GM18511 (cell line): ENCODE data around the gene HMCN2.

Source experiments
- ATAC-seq: cut with Tn5 transposase; IDR thresholded peaks from one replicate; pipeline ENCODE4 v1.9.1; 2021; ENCODE audit warnings: mild to moderate bottlenecking, moderate library complexity; ENCODE audit not compliant: unreplicated experiment

The HMCN2 gene, protein sequence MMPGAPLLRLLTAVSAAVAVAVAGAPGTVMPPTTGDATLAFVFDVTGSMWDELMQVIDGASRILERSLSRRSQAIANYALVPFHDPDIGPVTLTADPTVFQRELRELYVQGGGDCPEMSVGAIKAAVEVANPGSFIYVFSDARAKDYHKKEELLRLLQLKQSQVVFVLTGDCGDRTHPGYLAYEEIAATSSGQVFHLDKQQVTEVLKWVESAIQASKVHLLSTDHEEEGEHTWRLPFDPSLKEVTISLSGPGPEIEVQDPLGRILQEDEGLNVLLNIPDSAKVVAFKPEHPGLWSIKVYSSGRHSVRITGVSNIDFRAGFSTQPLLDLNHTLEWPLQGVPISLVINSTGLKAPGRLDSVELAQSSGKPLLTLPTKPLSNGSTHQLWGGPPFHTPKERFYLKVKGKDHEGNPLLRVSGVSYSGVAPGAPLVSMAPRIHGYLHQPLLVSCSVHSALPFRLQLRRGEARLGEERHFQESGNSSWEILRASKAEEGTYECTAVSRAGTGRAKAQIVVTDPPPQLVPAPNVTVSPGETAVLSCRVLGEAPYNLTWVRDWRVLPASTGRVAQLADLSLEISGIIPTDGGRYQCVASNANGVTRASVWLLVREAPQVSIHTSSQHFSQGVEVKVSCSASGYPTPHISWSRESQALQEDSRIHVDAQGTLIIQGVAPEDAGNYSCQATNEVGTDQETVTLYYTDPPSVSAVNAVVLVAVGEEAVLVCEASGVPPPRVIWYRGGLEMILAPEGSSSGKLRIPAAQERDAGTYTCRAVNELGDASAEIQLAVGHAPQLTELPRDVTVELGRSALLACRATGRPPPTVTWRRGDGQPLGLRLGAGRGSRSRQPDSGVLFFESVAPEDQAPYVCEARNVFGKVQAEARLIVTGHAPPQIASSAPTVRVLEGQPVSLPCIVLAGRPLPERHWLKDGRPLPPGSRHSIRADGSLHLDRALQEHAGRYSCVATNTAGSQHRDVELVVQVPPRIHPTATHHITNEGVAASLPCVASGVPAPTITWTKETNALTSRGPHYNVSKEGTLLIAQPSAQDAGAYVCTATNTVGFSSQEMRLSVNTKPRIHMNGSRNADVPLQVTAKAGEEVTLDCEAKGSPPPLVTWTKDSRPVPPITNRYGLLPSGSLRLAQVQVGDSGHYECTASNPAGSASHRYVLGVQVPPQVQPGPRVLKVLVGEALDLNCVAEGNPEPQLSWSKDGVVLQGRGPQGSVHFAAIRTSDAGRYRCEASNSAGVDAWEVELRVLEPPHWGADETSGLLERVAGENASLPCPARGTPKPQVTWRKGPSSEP (N-terminal part only)

DNA sequence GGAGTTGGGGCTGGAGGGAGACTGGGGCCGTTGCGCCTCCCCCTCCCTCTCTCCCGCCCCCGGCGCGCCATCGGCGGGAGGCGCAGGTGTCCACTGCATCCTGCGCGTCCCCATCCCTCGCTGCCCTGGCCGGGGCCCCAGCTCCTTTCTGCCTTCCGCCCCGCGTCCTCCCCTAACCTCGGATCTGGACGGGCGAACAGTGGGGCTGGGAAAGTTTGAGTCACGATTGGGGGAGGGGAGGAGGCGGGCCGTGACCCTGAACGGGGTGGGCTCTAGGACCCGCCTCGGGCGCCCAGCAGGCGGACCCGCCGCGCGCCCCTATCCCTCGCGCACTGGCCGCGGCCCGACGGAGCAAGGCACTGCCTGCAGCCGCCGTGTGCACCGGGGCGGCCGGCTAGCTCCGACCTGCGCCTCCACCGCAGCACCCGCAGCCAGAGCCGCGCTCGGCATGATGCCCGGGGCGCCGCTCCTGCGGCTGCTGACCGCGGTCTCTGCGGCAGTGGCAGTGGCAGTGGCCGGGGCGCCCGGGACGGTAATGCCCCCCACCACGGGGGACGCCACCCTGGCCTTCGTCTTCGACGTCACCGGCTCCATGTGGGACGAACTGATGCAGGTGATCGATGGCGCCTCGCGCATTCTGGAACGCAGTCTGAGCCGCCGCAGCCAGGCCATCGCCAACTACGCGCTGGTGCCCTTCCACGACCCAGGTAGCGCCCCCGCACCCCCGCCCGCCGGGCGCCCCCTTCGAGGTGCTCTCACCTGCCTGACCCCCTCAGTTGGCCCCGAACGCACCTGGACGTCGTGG is at the start of gene HMCN2:
TSS of gene HMCN2 (plus strand) at position 330 of the 805 bp plus-strand sequence. CDS start at position 449, 119 bp downstream.
- ATAC-seq = no peak

DNA sequence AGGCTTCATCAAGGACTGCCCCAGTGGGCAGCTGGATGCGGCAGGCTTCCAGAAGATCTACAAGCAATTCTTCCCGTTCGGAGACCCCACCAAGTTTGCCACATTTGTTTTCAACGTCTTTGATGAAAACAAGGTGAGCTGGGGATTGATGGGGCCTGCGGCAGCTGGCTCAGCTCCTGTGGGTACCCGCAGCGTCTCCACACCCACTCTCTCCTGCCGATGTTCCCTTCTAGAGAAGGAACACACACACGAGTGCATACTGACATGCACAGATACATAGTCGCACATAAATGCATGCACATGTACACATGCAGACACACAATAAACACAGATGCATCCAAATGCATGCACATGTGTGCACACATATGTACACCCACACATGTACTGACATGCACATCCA is 47.7 kb upstream of the HMCN2 start:
- ATAC-seq = no peak

DNA sequence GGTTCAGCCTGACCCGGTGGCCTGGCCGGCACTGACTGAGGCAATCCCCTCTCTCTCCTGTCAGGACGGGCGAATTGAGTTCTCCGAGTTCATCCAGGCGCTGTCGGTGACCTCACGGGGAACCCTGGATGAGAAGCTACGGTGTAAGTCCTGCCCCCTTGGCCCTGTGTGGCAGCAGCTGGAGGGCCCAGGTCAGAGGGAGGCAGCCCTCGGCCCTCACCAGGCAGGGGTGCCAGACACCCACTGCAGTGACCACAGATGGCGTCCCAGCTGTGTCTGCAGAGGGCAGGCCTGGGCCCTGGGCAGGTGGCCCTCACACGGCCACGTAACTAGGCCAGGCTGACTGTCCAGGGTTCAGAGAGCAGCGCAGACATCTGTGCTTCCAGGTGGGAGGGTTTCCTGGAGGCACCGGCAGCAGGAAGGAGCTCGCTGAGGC is 45.9 kb upstream of the HMCN2 start:
- ATAC-seq = no peak

DNA sequence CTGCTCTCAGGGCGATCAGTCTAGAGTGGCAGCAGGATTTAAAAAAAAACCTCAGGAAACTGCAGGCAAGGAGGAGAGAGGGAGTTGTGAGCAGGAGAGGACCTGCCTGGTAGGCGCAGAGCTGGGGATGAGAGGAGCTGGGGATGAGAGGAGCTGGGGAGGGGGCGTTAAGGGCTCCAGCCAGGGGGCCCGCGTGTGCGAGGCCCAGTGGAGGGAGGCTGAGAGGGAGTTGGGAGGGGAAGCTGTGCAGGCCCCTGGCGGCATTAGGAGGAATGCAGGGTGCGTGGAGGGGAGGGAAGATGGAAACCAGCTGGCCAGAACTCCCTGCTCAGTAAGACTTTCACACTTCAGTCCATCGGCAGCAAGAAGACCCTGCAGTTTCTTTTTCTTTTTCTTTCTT is 45.2 kb upstream of the HMCN2 start:
- no peak for ATAC-seq

DNA sequence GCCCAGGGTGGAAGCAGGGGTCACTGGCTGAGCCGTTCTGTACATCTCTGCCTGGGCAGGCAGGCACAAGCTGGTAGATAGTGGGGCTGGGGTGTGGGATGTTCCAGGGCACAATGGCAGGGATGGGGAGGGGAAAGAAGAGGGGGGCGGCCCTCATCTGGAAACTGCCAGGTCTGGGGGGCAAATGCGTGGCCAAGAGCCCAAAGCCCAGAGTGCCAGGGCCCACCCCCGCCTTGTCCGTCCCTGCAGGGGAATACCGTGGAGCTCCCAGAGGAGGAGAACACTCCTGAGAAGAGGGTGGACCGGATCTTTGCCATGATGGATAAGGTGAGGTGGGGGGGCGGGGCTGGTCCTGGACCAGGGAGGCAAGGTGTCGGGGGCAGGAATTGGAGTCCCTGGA is 42.7 kb upstream of the HMCN2 start:
- ATAC-seq = no peak

DNA sequence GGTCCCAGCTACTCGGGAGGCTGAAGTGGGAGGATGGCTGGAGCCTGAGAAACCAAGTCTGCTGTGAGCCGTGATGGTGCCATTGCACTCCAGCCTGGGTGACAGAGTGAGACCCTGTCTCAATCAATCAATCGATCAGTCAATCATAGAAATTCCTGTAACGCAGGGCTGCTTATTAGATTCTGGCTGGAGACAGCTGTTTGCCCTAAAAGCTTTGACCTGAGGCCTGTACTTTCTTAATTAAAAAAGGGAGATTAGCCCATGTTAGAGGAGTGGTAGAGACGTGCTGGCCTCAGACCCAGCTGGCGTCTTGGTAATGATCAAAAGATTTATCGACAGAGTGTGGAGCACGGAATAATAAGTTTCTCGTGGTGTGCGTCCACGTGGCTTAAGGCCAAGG is 40.5 kb upstream of the HMCN2 start:
- no peak for ATAC-seq

DNA sequence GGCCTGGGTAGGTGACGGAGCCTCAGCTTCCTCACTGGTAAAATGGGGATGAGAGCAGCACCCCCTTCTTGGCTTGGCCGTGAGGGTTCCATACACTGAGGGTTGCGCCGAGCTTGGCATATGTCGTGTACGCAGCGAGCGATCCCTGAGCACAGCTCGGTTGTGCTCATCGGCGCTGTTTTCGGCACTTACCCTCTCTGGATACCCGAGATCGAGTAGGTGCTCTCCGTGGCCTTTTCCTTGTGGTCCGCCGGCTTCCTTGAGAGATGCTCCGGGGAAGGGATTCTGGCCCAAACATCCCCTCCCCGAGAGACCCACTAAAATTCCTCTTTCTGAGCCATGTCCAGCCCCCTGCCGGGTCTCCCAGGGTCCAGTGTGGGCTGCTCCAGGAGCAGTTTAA is 40.0 kb upstream of the HMCN2 start:
- ATAC-seq = no peak

DNA sequence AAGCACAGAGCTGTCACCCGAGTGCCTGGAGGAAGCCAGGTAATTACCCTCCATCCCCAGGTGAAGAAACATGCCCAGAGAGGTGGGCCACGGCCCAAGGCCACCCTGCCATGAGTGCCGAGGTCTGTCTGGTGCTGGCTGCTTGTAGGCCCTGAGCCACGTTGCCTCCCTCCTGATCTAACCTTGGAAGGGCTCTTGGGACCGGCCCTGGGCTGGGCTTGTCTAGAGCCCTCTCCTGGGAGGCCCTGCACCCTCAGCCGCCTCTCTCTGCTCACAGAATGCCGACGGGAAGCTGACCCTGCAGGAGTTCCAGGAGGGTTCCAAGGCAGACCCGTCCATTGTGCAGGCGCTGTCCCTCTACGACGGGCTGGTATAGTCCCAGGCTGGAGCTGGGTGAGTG is 39.4 kb upstream of the HMCN2 start:
- no peak for ATAC-seq

DNA sequence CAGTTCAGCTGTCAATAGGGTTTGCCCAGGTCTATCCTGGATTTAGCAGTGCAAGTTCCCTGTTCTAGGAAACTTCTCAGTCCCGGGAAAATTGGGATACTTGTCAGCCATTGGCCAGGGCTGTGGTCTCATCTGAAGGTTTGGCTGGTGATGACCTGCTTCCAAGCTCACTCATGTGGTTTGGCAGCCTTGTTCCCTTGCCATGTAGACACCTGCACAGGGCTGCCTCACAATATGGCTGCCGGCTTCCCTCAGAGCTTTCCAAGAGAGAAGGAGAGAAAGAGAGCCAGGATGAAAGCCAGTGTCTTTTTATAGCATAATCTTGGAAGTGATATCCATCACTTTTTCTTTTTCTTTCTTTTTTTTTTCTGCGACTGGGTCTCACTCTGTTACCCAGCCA is 37.7 kb upstream of the HMCN2 start:
- no peak for ATAC-seq

DNA sequence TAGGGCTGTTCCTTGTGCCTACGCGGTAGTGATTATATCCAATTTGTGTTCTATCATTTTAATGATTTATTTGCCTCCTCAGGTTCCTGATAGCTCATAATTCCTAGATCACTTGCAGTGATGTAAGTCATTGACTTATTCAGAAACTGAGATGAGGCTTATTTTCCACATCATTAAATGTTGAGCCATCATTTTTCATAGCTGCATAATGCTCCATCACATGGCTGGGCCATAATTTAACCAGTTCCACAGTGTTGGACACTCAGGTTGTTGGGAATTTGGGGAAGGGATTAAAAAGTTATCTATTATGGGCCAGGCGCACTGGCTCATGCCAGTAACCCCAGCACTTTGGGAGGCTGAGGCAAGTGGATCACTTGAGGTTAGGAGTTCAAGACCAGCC is 35.8 kb upstream of the HMCN2 start:
- no peak for ATAC-seq

DNA sequence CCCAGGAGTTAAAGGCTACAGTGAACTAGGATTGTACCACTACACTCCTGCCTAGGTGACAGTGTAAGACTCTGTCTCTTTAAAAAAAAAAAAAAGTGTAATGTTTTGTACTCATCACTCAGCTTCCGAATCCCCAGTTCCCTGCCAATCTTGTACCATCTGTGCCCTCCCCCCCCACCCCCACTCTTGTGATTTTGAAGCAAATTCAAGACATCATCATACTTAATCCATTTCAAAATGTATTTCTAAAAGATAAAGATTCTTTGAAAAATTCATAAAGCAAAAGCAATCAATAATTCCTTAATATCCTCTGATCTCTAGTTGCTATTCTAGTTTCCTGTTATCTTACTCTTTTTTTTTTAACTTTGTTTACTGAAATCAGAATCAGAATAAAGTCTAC is 34.9 kb upstream of the HMCN2 start:
- ATAC-seq = no peak

DNA sequence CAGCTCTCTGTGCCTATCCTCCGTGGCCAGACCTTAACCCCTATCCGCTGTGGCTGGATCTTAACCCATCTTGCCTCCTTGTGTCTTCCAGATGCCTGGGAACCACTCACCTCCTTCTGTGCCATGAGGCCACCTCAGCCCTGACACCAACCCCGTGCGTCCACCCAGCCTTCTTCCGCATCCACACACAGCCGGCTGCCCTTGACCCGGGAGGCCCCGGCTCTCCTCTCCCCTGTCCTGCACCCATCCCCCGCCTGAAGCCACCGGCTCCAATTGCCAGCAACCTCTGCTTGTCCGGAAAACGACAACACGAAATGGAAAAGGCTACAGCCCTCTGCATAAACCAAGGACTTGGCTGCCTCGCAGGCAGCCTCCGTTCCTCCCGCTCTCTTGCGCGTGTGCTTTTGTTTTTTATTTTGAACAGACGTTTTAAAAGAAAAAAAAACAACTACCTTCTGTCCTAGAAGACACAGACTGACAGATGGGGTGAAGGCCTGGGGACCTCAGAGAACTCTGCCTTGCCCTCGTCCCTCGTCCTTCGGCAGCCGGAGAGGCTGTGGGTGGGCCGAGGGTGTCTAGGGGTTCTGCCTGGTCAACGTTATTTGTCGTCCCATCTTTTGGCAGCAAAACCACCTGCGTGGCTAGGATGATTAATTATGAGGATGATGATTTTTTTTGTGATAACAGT is 32.5 kb upstream of the HMCN2 start:
- no peak for ATAC-seq

DNA sequence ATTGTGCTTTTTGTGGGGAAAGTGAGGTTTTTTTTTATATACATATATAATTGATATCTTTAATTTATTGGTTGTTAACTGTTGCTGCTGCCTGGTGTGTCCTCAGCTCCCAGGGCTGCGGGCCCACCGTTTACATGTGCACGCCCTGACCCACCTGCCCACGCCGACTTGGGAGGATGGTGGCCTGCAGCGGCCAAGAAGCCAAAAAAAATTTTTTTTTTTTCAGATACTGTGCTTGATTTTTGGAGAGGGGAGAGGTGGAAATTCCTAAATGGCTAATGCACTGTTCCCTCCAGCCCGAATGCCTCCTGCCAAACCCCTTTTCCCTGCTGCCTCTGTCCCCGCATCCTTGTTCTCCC is 32.0 kb upstream of the HMCN2 start:
- ATAC-seq = no peak

DNA sequence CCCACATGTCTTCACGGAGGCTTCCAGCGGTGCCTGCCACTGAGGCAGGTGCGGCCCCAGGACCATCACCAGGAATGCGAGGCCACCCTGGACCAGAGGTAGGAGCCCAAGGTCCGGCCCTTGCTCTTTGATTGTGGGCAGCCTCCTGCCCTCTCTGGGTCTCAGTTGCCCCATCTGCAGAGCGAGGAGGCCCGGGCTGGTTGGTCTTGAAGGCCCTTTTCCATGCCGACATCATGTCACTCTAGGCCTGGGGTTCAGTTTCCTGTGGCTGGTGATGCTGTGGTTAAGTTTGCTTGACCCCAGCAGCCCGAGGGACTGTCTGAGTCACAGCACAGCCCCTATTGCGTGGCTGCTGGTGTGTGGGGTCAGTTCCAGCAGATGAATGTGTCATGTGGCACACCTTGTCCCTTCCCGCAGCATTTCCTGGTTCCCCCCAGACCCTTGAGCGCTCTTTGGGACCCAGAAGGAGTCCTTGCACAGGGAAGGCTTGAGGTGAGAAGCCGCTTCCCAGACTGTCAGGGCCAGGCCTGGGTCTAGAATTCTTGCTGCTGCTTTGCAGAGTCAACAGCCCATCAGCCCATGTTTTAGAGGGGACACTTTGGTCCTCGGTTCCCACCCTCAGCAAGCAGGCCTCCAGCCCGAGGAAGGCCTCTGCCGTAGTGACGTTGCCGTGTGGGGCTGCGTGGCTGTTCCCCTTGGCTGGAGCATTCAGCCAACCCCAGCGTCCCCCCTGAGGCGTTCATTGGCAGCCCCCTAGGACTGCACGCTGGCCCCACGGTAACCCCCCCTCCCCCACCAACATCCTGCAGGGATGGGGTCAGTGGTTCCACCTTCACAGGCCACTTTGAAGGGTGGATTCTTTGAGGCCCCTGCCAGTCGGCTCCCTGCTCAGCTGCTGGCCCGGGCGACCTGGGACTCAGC is 31.0 kb upstream of the HMCN2 start:
- no peak for ATAC-seq

DNA sequence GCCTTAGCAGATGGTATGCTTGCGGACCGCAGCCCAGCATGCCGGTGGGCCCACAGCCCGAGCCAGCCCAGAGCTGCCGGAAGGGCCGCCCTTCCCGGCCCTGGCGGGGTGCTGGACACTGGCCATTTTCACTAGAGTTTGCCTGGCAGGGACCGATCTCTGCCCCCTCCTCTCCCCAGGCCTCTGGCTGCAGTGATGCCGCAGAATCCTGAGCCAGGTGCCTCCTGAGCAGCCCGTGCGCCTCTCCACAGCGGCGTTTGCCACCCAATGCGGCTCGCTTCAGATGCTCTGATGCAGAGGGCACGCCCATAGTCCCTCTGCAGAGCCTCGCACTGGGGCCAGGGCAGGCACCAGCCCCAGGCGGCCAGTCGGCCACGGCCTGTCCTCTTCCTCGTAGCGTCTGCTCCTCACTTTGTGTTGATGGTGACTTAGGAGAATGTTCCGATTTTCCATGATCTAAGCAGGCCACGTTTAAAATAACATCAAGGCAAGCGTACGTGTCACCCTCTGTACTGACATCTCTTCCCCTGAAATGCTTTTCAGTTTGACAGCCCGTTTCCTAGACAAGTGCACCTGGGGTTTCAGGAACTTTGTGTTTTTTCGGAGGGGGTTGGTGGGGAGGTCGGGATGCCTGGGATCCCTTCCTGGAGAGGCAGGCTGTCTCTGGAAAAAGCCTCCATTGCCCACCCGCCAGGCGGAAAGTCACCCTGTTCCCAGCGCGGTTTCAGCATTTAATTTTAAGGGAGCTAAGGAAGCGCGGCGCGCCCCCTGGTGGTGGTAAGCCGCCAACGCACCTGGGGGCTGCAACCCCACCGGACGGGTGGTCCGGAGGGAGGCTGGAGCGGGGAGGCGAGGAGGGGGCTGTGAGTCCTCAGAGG is 29.8 kb upstream of the HMCN2 start:
- ATAC-seq = no peak

DNA sequence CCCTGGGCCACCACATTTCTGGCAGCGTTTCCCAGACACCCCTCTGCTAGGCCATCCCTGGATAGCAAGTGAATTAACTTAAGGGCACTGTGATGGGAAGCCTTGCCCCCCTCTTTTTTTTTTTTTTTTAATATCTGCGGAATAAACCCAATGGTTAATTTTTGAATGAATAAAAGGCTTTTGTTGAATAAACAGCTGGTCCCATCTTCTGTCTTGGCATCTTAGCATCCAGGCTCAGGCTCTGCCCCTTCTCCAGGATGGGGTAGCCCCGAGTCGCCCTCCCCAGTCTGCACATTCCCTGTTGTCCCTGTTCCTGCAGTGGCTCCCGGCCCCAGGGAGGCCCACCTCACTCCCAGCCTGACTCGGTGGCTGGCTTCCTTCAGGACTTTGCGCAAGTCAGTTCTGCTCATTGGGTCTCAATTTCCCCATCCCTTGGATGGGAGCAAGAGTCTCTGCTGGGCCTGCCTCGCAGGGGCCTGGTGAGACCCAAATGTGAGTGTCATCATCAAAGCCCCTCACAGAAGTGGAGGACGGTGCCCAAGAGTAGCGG is 29.0 kb upstream of the HMCN2 start:
- no peak for ATAC-seq

DNA sequence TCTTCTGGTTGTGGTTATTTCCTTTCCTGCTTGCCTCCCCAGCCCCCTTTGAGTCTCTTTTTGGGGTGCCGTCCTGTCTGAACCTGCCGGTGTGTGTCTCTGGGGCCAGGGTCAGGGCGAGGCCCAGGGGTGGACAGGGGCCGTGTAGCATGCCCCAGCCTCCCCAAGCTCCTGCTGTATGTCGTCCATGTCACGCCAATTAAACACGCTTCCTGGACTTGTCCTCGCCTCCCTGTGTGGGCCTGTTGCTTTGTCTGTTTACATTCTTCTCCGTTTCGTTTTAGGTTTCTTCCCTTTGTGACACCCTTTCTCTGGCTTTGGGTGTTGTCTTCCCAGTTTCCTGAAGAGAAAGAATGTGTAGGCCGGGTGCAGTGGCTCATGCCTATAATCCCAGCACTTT is 28.5 kb upstream of the HMCN2 start:
- ATAC-seq = no peak
